Testis (tissue), 3 donors: ENCODE measurements around the gene PSD4. TPM values are rescaled to one million over a fixed set of nuclear protein-coding genes. Genes with fewer than 3 reads are reported as not detected.

Experiments
- DNase-seq: peaks from one replicate; pipeline ENCODE4 v3.0.0-alpha.2; 2019
- H3K27ac ChIP-seq, 2 donors: fragments of 200-600 bp; sonication (generic); one replicate each; pipeline ENCODE4 v1.5.1; 2019
- H3K27me3 ChIP-seq: fragments of 200-600 bp; sonication (generic); one replicate; pipeline ENCODE4 v1.5.1; 2019
- H3K36me3 ChIP-seq: fragments of 200-600 bp; sonication (generic); one replicate; pipeline ENCODE4 v1.5.1; 2017; ENCODE audit warnings: low read depth; ENCODE audit errors: missing control alignments
- H3K4me1 ChIP-seq: fragments of 200-600 bp; sonication (generic); one replicate; pipeline ENCODE4 v1.5.1; 2019
- H3K4me3 ChIP-seq, 2 donors: fragments of 200-600 bp; sonication (generic); one replicate each; pipeline ENCODE4 v1.5.1; 2017 to 2019
- H3K9me3 ChIP-seq: fragments of 200-600 bp; sonication (generic); one replicate; pipeline ENCODE4 v1.5.1; 2017
- POLR2A ChIP-seq: fragments of 450-650 bp; IDR thresholded peaks from one replicate; pipeline ENCODE4 v1.6.1; 2017; ENCODE audit warnings: antibody characterized with exemption, mild to moderate bottlenecking, moderate library complexity
- WGBS, 2 donors: methylation state at CpG; one replicate each; pipeline ENCODE4 v1.1.5; 2018; 5-methylcytosine and 5-hydroxymethylcytosine counted together
- intact Hi-C: fragments of 100-400 bp; cut with DNase I; formaldehyde crosslinking; loops from one replicate; pipeline ENCODE4 v1.15.1; 2023; ENCODE audit warnings: low total_unique reads
- polyA plus RNA-seq: library from polyadenylated mRNA; stranded (reverse); fragments of 350-450 nt; fragmentation: Illumina TruSeq; extraction: RNeasy Lipid Tissue Mini Kit (QIAGEN cat#74804); gene quantifications from one replicate; pipeline ENCODE4 v1.2.3, GENCODE V29; 2014; ENCODE audit warnings: low read depth, low replicate concordance; ENCODE audit not compliant: insufficient read depth
- total RNA-seq, 2 donors: library from RNA; depleted of rRNA; stranded (reverse); fragments of >200 nt; gene quantifications; one replicate each; pipeline ENCODE4 v1.2.3, GENCODE V29; 2016
- TF ChIP-seq, protein P1 (sequence below), 3 experiments: fragments of 450-650 bp in 2 of 3; fragments of 200-600 bp in 1 of 3; sonication (generic) in 1 of 3; IDR thresholded peaks; one replicate each; pipeline ENCODE4 v1.5.1; 2016 to 2019; ENCODE audit warnings: antibody characterized with exemption in 3 of 3, mild to moderate bottlenecking in 2 of 3, moderate library complexity in 1 of 3

Gene PSD4
- total and polyA plus RNA-seq, 3 donors from 2014 or later: 18.7 to 35.9 (median 22.8) TPM

DNA sequence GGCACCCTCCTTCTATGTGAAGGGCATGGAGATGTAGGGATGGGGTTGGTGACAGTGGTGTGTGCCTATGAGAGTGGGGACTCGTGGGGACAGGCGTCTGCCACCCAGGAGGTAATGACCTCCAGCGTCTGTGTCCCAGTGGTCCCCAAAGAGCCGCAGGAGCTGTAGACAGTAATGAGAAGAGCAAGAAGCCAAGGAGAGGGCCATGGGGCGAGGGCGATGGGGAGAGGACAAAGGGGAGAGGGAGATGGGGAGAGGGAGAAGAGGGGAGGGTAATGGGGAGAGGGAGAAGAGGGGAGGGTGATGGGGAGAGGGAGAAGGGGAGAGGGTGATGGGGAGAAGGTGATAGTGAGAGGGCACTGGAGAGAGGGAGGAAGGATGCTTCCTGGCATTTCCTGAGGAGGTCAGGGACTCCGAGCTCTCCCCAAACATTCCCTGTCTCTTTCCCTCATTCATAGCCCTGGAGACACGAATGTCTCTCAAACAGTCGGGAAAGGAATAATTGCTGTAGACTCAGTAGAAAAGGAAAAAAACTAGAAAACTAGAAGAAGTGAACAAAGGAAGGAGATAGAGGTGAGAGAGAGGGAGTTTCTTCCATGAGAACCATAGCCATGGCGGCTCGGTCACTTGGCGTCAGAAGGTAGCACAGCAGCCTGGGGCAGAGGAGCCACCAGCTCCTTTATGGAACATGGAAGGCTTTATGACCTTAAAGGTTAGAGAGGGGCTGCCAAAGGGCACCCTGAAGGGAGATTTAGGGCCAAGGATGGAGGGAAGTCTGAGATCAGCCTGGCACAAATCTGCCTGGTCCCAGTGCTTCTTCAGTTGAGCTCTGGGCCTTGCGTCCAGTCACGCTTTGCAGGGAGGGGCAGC lies 39.5 kb downstream of the PSD4 start:
- H3K4me1 ChIP-seq: peaks cover 24% of the 10 kb centered on the region
- no peak overlapping the region for H3K27ac ChIP-seq
- no peaks in the 10 kb centered on the region for H3K27me3 ChIP-seq
- H3K9me3 ChIP-seq: no peaks in the 10 kb centered on the region
- H3K36me3 ChIP-seq: no peaks in the 10 kb centered on the region
- H3K4me3 ChIP-seq: no peak overlapping the region
- WGBS, 2 donors: 90 to 92% methylated on average over 14 of the region's 14 CpGs
- TF ChIP-seq, protein P1, sequence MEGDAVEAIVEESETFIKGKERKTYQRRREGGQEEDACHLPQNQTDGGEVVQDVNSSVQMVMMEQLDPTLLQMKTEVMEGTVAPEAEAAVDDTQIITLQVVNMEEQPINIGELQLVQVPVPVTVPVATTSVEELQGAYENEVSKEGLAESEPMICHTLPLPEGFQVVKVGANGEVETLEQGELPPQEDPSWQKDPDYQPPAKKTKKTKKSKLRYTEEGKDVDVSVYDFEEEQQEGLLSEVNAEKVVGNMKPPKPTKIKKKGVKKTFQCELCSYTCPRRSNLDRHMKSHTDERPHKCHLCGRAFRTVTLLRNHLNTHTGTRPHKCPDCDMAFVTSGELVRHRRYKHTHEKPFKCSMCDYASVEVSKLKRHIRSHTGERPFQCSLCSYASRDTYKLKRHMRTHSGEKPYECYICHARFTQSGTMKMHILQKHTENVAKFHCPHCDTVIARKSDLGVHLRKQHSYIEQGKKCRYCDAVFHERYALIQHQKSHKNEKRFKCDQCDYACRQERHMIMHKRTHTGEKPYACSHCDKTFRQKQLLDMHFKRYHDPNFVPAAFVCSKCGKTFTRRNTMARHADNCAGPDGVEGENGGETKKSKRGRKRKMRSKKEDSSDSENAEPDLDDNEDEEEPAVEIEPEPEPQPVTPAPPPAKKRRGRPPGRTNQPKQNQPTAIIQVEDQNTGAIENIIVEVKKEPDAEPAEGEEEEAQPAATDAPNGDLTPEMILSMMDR (IDR thresholded peaks at IDR 0.05): no peak
- no peak for TF ChIP-seq POLR2A
- no peak for DNase-seq
- intact Hi-C loops: no loop called here

DNA sequence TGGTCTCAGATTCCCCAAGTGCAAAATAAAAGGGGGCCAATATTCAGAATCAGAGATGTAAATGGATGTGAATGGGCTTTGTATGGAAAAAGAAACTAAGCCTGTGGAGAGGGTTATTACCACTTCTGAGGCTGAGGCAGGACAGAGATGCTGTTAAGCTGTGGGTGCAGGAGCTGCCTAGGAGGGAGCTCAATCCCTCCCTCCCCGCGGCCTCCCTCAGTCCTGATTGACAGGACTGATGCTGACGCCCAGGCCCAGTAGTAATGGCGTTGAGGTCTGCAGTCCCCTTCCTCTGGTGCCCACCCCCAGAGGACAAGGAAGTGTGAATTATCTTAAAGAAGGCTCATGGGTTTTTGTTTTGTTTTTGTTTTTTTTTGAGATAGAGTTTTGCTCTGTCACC lies 40.4 kb downstream of the PSD4 start:
- H3K9me3 ChIP-seq: no peaks in the 10 kb centered on the region
- peaks cover 33% of the 10 kb centered on the region for H3K4me1 ChIP-seq
- no peaks in the 10 kb centered on the region for H3K27me3 ChIP-seq
- no peak for TF ChIP-seq POLR2A
- TF ChIP-seq, protein P1 (IDR thresholded peaks at IDR 0.05): no peak
- H3K36me3 ChIP-seq: no peaks in the 10 kb centered on the region
- no peak overlapping the region for H3K4me3 ChIP-seq
- 76 to 81% methylated on average over 4 of the region's 4 CpGs for WGBS, 2 donors
- intact Hi-C loops: no loop called here
- H3K27ac ChIP-seq: no peak overlapping the region
- DNase-seq: no peak

DNA sequence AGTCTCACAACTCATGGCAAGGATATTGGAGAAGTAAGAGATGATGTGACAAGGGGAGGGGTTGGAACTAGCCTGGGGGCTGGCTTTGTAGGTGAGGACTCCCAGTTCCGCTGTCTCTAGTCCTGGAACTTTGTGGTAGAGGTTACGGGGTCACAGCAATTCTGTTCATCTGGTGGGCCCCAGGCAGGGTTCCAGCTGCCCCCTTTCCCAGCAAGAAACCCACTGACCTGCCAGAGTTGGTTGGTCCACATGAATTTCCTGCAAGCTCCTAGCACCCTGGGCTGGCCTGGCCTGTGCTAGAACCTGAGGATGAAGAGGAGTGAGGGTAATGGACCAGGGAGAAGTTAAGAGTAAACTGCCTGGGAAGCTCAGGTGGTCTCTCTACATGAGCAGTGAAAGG lies 41.3 kb downstream of the PSD4 start:
- H3K4me3 ChIP-seq: no peak overlapping the region
- intact Hi-C loops: no loop called here
- H3K9me3 ChIP-seq: no peaks in the 10 kb centered on the region
- H3K27me3 ChIP-seq: no peaks in the 10 kb centered on the region
- DNase-seq: no peak
- no peaks in the 10 kb centered on the region for H3K36me3 ChIP-seq
- no peak for TF ChIP-seq POLR2A
- TF ChIP-seq, protein P1 (IDR thresholded peaks at IDR 0.05): no peak
- H3K27ac ChIP-seq: no peak overlapping the region
- WGBS, 2 donors: 94 to 100% methylated on average over 2 of the region's 2 CpGs
- H3K4me1 ChIP-seq: peaks cover 36% of the 10 kb centered on the region

DNA sequence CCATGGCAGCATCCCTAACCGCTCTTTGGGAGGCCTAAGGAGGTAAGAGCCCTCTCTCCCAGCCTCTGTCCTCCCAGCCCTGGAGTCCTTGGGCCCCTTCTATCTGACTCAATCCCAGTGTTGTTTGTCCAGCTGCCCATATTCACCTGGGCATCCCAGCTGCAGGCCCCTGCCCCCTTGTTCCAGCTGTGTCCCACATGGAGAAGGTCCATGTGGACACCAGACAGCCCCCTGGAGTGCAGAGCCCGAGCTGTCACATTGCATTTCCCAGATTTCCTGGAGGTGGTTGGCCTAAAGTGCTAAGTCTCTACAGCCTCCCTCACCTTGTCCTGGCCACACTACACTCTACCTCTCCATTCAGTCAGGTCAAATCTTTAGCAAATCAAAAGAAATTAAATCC lies 42.5 kb downstream of the PSD4 start:
- Histone ChIP-seq H3K36me3 (no peaks in the 10 kb centered on the region), H3K27me3 (no peaks in the 10 kb centered on the region), H3K27ac (no peak overlapping the region), H3K4me1 (peaks cover 35% of the 10 kb centered on the region), H3K9me3 (no peaks in the 10 kb centered on the region), H3K4me3 (no peak overlapping the region)
- DNase-seq: no peak
- WGBS, 2 donors: 93 to 100% methylated on average over 2 of the region's 2 CpGs
- TF ChIP-seq, protein P1 (IDR thresholded peaks at IDR 0.05): no peak
- TF ChIP-seq POLR2A: no peak
- intact Hi-C loops: no loop called here
